ENCODE measurements around the gene CPNE2. TPM values are rescaled to one million over a fixed set of nuclear protein-coding genes. Genes with fewer than 3 reads are reported as not detected.

CPNE2 gene
- total and polyA plus RNA-seq, 10 of the 15 experiments (the other 5 are each of a cell fraction or from before 2014, with no cell fraction given) = 3.1 to 22.1 (median 9.9) TPM

GRCh38 chr16:57049678-57050077 is 42.7 kb upstream of the CPNE2 start:
- peak overlapping the region; percentile 22; the same call in 1 of the 2 replicates for H3K27ac ChIP-seq (ENCODE audit: control insufficient read depth, insufficient read depth)
- FAIRE-seq = no peak
- H3K4me2 ChIP-seq (ENCODE audit: control insufficient read depth, insufficient read depth) = peak overlapping the region; percentile 41
- peak; percentile 59 for ATAC-seq
- H3K79me2 ChIP-seq (ENCODE audit: control insufficient read depth, insufficient read depth, low read length) = no peaks in the 10 kb centered on the region
- SMC1A ChIA-PET (ENCODE audit: uncharacterized antibody, unreplicated experiment) = interaction anchor here (0.8 to 2.1 kb wide), 4 partner anchors 57 to 85 kb away, joined by 3 to 10 read pairs (median 3); no protein-coding TSS in a partner anchor
- POLR2A ChIA-PET = interaction anchor here (0.6 kb wide), 2 partner anchors 132 to 400 kb away, joined by 3 to 4 read pairs; no protein-coding TSS in a partner anchor
- no peak overlapping the region for H2AFZ ChIP-seq (ENCODE audit: control insufficient read depth, low read depth, low read length)
- no peak overlapping the region for H3K9ac ChIP-seq (ENCODE audit: control insufficient read depth, insufficient read depth, low read length)
- peak; percentile 52 for DNase-seq (ENCODE audit: low read depth, low spot score)
- RAD21 ChIA-PET (ENCODE audit: unreplicated experiment) = interaction anchor here (0.9 kb wide), 1 partner anchor 85 kb away, joined by 3 read pairs; no protein-coding TSS in a partner anchor
- H3K9me3 ChIP-seq (replicated peaks; ENCODE audit: control insufficient read depth, insufficient read depth, low read length) = no peaks in the 10 kb centered on the region
- in situ Hi-C loops (cut with MboI) = no loop called here
- 22% methylated on average over 4 of the region's 4 CpGs for WGBS (ENCODE audit: insufficient coverage, insufficient replicate concordance, low lambda C conversion rate, missing lambda C conversion rate)
- peaks cover 57% of the 10 kb centered on the region for H3K4me1 ChIP-seq (ENCODE audit: control insufficient read depth, insufficient read depth, low read length)
- no TSS peak for BruUV-seq (replicated peaks)
- H3K27me3 ChIP-seq (replicated peaks in 1 of 2; ENCODE audit: control insufficient read depth in 2 of 2, insufficient read depth in 2 of 2, low read length in 1 of 2) = no peaks in the 10 kb centered on the region
- H3K4me3 ChIP-seq = no peak overlapping the region
- intact Hi-C loops (cut with micrococcal nuclease; ENCODE audit: unreplicated experiment) = loop anchor here (5.0 kb wide), 1 partner anchor 187 kb away; no protein-coding TSS in a partner anchor
- CTCF ChIA-PET = interaction anchor here (0.6 to 1.4 kb wide), 3 partner anchors 44 to 86 kb away, joined by 3 to 4 read pairs (median 3); no protein-coding TSS in a partner anchor
- H4K20me1 ChIP-seq (ENCODE audit: control insufficient read depth, insufficient read depth) = no peaks in the 10 kb centered on the region
- H3K36me3 ChIP-seq (ENCODE audit: control insufficient read depth in 2 of 2, insufficient read depth in 2 of 2, low read length in 1 of 2) = peaks cover 13 to 14% of the 10 kb centered on the region in 2 experiments
- TF ChIP-seq EED (IDR thresholded peaks at IDR 0.05; ENCODE audit: low read depth) (peak; percentile 93), USF2 (IDR thresholded peaks at IDR 0.05; ENCODE audit: borderline replicate concordance, low read depth, low read length) (no peak), ZBED1 (IDR thresholded peaks at IDR 0.05; ENCODE audit: borderline replicate concordance) (peak; percentile 91; the same call in 1 of the 2 replicates), FOXK2 (IDR thresholded peaks at IDR 0.05) (no peak), E4F1 (IDR thresholded peaks at IDR 0.05; ENCODE audit: borderline replicate concordance, partially characterized antibody) (no peak), NR2C1 (IDR thresholded peaks at IDR 0.05) (no peak), SREBF1 (IDR thresholded peaks at IDR 0.05; ENCODE audit: low read length) (no peak), RB1 (IDR thresholded peaks at IDR 0.05; ENCODE audit: borderline replicate concordance) (no peak), NFIC (IDR thresholded peaks at IDR 0.05; ENCODE audit: low read depth, low read length) (no peak), EP300 (IDR thresholded peaks at IDR 0.05; ENCODE audit: borderline replicate concordance in 1 of 2, control insufficient read depth in 1 of 2, low read depth in 2 of 2, low read length in 2 of 2) (peak in 1 of 2 experiments; percentile 43; a peak in 2 of 4 replicates), BCL11A (IDR thresholded peaks at IDR 0.05; ENCODE audit: low read depth, low read length) (peak; percentile 85; the same call in 1 of the 2 replicates), SMAD5 (IDR thresholded peaks at IDR 0.05; ENCODE audit: low read depth) (no peak), IRF4 (IDR thresholded peaks at IDR 0.05; ENCODE audit: low read depth, low read length) (peak; percentile 89), STAT1 (conservative IDR thresholded peaks at IDR 0.05) (no peak), PAX8 (IDR thresholded peaks at IDR 0.05) (no peak), ETV6 (conservative IDR thresholded peaks at IDR 0.05 in 1 of 2, IDR thresholded peaks at IDR 0.05 in 1 of 2; ENCODE audit: borderline replicate concordance in 1 of 2, low read depth in 1 of 2) (peak in 1 of 2 experiments; percentile 54; a peak in 1 of 4 replicates)
- TF ChIP-seq, protein P1, sequence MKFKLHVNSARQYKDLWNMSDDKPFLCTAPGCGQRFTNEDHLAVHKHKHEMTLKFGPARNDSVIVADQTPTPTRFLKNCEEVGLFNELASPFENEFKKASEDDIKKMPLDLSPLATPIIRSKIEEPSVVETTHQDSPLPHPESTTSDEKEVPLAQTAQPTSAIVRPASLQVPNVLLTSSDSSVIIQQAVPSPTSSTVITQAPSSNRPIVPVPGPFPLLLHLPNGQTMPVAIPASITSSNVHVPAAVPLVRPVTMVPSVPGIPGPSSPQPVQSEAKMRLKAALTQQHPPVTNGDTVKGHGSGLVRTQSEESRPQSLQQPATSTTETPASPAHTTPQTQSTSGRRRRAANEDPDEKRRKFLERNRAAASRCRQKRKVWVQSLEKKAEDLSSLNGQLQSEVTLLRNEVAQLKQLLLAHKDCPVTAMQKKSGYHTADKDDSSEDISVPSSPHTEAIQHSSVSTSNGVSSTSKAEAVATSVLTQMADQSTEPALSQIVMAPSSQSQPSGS (IDR thresholded peaks at IDR 0.05; ENCODE audit: low read length) = no peak
